Right atrium auricular region (tissue), 2 donors: ENCODE measurements around the gene FKBP5. TPM values are rescaled to one million over a fixed set of nuclear protein-coding genes. Genes with fewer than 3 reads are reported as not detected.

ENCODE experiments used
- DNase-seq: peaks from one replicate; pipeline ENCODE4 v3.0.0-alpha.2; 2019; ENCODE audit warnings: low spot score
- H3K27ac ChIP-seq, 2 donors: fragments of 200-600 bp; sonication (generic); 1 replicate in 1 of 2; 2 replicates in 1 of 2; pipeline ENCODE4 v1.5.1; 2016 to 2019
- H3K27me3 ChIP-seq, 2 donors: fragments of 200-600 bp; sonication (generic); one replicate each; pipeline versions ENCODE4 v1.5.1 to v1.6.0; 2017 to 2019
- H3K36me3 ChIP-seq: fragments of 200-600 bp; sonication (generic); one replicate; pipeline ENCODE4 v1.5.1; 2016
- H3K4me1 ChIP-seq, 2 donors: fragments of 200-600 bp; sonication (generic); one replicate each; pipeline versions ENCODE4 v1.5.1 to v1.6.0; 2017 to 2019
- H3K4me3 ChIP-seq, 2 donors: fragments of 200-600 bp; sonication (generic); 1 replicate in 1 of 2; 2 replicates in 1 of 2; pipeline ENCODE4 v1.5.1; 2017 to 2019; ENCODE audit warnings: mild to moderate bottlenecking in 1 of 2, moderate library complexity in 1 of 2
- H3K9me3 ChIP-seq, 2 donors: fragments of 200-600 bp; sonication (generic); one replicate each; pipeline ENCODE4 v1.5.1; 2019
- total RNA-seq, 2 donors: library from RNA; depleted of rRNA; stranded (reverse); fragments of >200 nt; gene quantifications; one replicate each; pipeline ENCODE4 v1.1.0, GENCODE V29; 2016
- TF ChIP-seq, protein P1 (sequence below), 2 donors: fragments of 200-600 bp; sonication (generic); IDR thresholded peaks; one replicate each; pipeline ENCODE4 v1.5.1; 2019; ENCODE audit warnings: antibody characterized with exemption in 2 of 2

FKBP5 gene
- total RNA-seq, 2 donors from 2014 or later = 135 TPM

DNA sequence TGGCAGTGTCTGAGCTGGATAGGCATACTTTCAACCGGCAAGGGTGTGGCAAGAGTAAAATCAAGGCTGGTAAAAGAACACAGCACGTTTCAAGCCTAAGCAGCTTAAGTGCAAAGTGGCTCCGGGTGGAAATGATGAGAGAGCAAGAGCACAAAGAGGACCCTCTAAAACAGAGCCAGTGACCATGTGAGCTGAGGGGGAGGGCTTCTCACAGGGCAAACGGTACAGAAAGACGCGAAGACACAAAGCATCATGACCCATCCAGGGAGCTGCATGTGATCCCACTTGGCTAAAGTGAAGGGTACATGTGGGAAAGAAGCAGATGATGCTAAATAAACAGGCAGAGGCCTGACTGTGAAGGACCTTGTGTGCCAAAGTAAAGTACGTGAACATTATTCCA, 25.7 kb downstream of the FKBP5 start:
- Histone ChIP-seq H3K27ac (peak overlapping the region; percentile 32 to 56), H3K9me3 (no peaks in the 10 kb centered on the region), H3K36me3 (peaks cover 8% of the 10 kb centered on the region), H3K4me1 (peaks cover 0 to 56% of the 10 kb centered on the region in 2 donors), H3K4me3 (no peak overlapping the region), H3K27me3 (no peaks in the 10 kb centered on the region)
- DNase-seq = no peak
- TF ChIP-seq, protein P1, sequence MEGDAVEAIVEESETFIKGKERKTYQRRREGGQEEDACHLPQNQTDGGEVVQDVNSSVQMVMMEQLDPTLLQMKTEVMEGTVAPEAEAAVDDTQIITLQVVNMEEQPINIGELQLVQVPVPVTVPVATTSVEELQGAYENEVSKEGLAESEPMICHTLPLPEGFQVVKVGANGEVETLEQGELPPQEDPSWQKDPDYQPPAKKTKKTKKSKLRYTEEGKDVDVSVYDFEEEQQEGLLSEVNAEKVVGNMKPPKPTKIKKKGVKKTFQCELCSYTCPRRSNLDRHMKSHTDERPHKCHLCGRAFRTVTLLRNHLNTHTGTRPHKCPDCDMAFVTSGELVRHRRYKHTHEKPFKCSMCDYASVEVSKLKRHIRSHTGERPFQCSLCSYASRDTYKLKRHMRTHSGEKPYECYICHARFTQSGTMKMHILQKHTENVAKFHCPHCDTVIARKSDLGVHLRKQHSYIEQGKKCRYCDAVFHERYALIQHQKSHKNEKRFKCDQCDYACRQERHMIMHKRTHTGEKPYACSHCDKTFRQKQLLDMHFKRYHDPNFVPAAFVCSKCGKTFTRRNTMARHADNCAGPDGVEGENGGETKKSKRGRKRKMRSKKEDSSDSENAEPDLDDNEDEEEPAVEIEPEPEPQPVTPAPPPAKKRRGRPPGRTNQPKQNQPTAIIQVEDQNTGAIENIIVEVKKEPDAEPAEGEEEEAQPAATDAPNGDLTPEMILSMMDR (IDR thresholded peaks at IDR 0.05) = no peak

DNA sequence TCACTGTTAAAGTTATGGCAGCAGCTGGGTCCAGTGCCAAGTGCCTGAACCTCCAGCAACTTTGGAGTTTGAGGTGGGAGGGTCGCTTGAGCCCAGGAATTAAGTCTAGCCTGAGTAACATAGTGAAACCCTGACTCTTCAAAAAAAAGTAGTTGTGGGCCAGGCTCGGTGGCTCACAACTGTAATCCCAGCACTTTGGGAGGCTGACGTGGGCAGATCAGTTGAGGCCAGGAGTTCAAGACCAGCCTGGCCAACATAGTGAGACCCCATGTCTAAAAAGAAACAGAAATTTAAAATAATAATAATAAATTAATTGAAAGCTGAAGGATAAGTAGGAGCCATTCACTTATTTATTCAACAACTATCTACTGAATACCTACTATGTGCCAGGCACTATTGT, 33.8 kb downstream of the FKBP5 start:
- Histone ChIP-seq H3K9me3 (no peaks in the 10 kb centered on the region), H3K4me1 (peaks cover 0 to 13% of the 10 kb centered on the region in 2 donors), H3K27ac (no peak overlapping the region), H3K27me3 (no peaks in the 10 kb centered on the region), H3K36me3 (peaks cover 7% of the 10 kb centered on the region), H3K4me3 (no peak overlapping the region)
- TF ChIP-seq, protein P1 (IDR thresholded peaks at IDR 0.05) = no peak
- DNase-seq = no peak

DNA sequence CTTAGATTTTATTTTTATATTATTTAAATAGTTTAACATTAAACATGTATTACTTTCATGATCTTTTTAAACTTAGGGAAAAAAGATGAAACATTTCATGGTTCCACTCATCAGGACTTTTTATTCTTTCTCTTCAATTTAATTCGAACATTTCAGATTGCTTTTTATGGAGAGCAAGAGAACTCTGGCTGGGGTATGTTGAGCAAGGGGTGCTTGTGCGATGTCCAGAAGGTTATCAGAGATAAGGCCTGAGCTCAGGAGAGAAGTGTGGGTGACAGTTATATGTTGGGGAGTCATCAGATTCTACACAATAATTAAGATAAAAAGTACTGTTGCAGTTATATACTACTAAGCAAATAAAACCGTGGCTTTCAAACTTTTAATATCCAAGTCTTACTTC, 37.5 kb downstream of the FKBP5 start:
- Histone ChIP-seq H3K9me3 (no peaks in the 10 kb centered on the region), H3K27me3 (no peaks in the 10 kb centered on the region), H3K36me3 (peaks cover 7% of the 10 kb centered on the region), H3K4me3 (no peak overlapping the region), H3K4me1 (peaks cover 0 to 13% of the 10 kb centered on the region in 2 donors), H3K27ac (no peak overlapping the region)
- TF ChIP-seq, protein P1 (IDR thresholded peaks at IDR 0.05) = no peak
- no peak for DNase-seq

DNA sequence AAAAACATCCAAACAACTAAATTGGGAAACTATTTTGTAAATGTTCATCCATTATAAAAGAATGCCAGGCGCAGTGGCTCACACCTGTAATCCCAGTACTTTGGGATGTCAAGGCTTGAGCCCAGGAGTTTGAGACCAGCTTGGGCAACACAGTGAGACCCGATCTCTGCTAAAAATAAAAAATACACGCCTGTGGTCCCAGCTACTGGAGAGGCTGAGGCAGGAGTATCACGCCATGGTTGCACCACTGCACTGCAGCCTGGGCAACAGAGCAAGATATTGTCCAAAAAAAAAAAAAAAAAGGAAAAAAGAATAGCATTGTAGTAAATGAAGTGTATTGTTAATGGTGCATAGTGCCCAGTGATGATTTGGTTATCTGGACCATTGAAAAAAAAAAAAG, 38.7 kb downstream of the FKBP5 start:
- DNase-seq = no peak
- Histone ChIP-seq H3K9me3 (no peaks in the 10 kb centered on the region), H3K36me3 (peaks cover 17% of the 10 kb centered on the region), H3K27me3 (no peaks in the 10 kb centered on the region), H3K27ac (no peak overlapping the region), H3K4me1 (peaks cover 0 to 18% of the 10 kb centered on the region in 2 donors), H3K4me3 (no peak overlapping the region)
- TF ChIP-seq, protein P1 (IDR thresholded peaks at IDR 0.05) = no peak

DNA sequence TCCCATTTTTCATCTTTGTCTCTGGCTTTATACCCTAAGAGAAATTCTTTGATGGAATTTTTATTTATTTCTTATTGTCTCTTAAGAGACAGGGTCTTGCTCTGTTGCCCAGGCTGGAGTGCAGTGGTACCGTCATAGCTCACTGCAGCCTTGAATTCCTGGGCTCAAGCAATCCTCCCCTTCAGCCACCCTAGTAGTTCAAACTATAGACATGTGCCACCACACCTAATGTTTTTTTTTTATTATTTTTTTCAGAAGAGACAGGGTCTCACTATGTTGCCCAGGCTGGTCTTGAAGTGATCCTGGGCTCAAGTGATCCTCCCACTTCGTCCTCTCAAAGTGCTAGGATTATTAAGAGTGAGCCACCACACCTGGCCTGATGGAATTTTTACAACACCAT, 40.5 kb downstream of the FKBP5 start:
- H3K4me1 ChIP-seq = peaks cover 0 to 15% of the 10 kb centered on the region in 2 donors
- no peaks in the 10 kb centered on the region for H3K27me3 ChIP-seq
- no peak for DNase-seq
- TF ChIP-seq, protein P1 (IDR thresholded peaks at IDR 0.05) = no peak
- H3K9me3 ChIP-seq = no peaks in the 10 kb centered on the region
- no peak overlapping the region for H3K27ac ChIP-seq
- no peak overlapping the region for H3K4me3 ChIP-seq
- H3K36me3 ChIP-seq = peaks cover 26% of the 10 kb centered on the region

DNA sequence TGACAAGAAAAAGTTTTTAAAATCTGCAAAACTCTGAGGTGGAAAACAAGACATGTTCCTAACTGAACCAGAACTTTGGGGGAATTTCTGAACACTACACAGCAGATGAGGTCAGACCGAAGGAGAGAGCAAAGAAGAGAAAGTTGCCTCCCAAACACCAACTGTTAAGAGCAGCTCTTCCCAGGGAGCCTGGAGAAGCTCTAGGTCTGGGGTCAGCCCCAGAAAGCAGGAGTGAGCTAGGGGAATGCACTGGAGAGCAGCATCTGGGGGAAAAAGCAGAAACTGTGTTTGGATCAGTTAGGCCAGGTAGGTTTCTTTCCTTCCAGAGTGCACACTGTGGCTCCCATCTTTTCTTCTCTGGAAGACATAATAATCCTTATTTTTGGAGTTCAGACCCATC, 41.3 kb downstream of the FKBP5 start:
- Histone ChIP-seq H3K27ac (no peak overlapping the region), H3K4me3 (no peak overlapping the region), H3K27me3 (no peaks in the 10 kb centered on the region), H3K36me3 (peaks cover 34% of the 10 kb centered on the region), H3K9me3 (no peaks in the 10 kb centered on the region), H3K4me1 (peaks cover 0 to 15% of the 10 kb centered on the region in 2 donors)
- no peak for DNase-seq
- TF ChIP-seq, protein P1 (IDR thresholded peaks at IDR 0.05) = no peak
